ENCODE data around the gene DAPK2. TPM values are rescaled to one million over a fixed set of nuclear protein-coding genes. Genes with fewer than 3 reads are reported as not detected.

The DAPK2 gene
- polyA plus RNA-seq, 1 of the 3 experiments (the other 2 are of a cell fraction), result 1.4 TPM

DNA sequence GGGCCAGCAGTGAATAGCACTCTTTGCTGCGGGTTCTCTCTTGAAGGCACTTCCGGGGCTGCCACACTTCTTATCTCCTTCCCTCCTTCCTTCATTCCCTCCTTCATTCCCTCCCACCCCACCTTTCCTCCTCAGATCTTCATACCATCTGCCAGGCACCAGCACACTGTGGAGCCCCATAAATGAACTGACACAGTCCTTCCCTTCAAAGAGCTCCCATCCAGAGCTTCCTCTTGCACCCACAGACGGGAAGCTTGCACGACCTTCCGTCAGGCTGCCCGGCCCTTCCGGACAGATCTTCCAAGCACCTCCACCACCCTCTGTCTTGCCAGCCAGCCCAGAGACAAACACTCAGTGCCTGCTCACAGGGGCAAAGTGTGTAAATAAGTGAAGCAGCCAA lies 147.1 kb downstream of the DAPK2 start:
- H3F3A ChIP-seq (replicated peaks; ENCODE audit: insufficient read depth), result peaks cover 3% of the 10 kb centered on the region
- H3K4me2 ChIP-seq, result no peak overlapping the region
- POLR2A ChIA-PET, result no interaction called here
- no peaks in the 10 kb centered on the region for H3K27me3 ChIP-seq (ENCODE audit: insufficient read depth)
- CTCF ChIA-PET, result interaction anchor here (1.5 to 1.9 kb wide), 4 partner anchors 9 to 290 kb away, joined by 3 to 8 read pairs (median 4); no protein-coding TSS in a partner anchor
- no peaks in the 10 kb centered on the region for H4K20me1 ChIP-seq (ENCODE audit: insufficient read depth)
- no peaks in the 10 kb centered on the region for H3K9me2 ChIP-seq
- 96% methylated on average over 7 of the region's 7 CpGs for WGBS (ENCODE audit: low lambda C conversion rate)
- H3K4me1 ChIP-seq (ENCODE audit: control insufficient read depth in 1 of 2, insufficient read depth in 2 of 2, low read depth in 1 of 2, low read length in 1 of 2), result no peaks in the 10 kb centered on the region; a peak in 1 of 4 replicates
- no peak overlapping the region for H2AFZ ChIP-seq (ENCODE audit: low read depth)
- no peaks in the 10 kb centered on the region for H3K36me3 ChIP-seq (replicated peaks in 1 of 2; ENCODE audit: control insufficient read depth in 1 of 2, insufficient read depth in 2 of 2, low read length in 1 of 2)
- H3K27ac ChIP-seq (ENCODE audit: low read depth in 2 of 2, low read length in 1 of 2), result no peak overlapping the region
- TF ChIP-seq SIN3A (IDR thresholded peaks at IDR 0.05; ENCODE audit: borderline replicate concordance, low read depth, low read length) (no peak), TCF12 (IDR thresholded peaks at IDR 0.05) (no peak), EP300 (IDR thresholded peaks at IDR 0.05; ENCODE audit: borderline replicate concordance in 1 of 2, low read depth in 1 of 2, low read length in 1 of 2) (no peak), GABPA (IDR thresholded peaks at IDR 0.05; ENCODE audit: low read depth) (no peak), NFIC (IDR thresholded peaks at IDR 0.05; ENCODE audit: borderline replicate concordance) (no peak), TAF1 (IDR thresholded peaks at IDR 0.05; ENCODE audit: borderline replicate concordance, low read depth, low read length) (no peak), MEF2A (IDR thresholded peaks at IDR 0.05; ENCODE audit: borderline replicate concordance, low read depth) (no peak), RCOR1 (IDR thresholded peaks at IDR 0.05; ENCODE audit: low read length) (no peak), FOSL2 (IDR thresholded peaks at IDR 0.05; ENCODE audit: borderline replicate concordance, low read depth) (no peak)
- TF ChIP-seq, protein P1, sequence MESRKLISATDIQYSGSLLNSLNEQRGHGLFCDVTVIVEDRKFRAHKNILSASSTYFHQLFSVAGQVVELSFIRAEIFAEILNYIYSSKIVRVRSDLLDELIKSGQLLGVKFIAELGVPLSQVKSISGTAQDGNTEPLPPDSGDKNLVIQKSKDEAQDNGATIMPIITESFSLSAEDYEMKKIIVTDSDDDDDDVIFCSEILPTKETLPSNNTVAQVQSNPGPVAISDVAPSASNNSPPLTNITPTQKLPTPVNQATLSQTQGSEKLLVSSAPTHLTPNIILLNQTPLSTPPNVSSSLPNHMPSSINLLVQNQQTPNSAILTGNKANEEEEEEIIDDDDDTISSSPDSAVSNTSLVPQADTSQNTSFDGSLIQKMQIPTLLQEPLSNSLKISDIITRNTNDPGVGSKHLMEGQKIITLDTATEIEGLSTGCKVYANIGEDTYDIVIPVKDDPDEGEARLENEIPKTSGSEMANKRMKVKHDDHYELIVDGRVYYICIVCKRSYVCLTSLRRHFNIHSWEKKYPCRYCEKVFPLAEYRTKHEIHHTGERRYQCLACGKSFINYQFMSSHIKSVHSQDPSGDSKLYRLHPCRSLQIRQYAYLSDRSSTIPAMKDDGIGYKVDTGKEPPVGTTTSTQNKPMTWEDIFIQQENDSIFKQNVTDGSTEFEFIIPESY (IDR thresholded peaks at IDR 0.05; ENCODE audit: borderline replicate concordance, low read depth), result no peak
- TF ChIP-seq, protein P2, sequence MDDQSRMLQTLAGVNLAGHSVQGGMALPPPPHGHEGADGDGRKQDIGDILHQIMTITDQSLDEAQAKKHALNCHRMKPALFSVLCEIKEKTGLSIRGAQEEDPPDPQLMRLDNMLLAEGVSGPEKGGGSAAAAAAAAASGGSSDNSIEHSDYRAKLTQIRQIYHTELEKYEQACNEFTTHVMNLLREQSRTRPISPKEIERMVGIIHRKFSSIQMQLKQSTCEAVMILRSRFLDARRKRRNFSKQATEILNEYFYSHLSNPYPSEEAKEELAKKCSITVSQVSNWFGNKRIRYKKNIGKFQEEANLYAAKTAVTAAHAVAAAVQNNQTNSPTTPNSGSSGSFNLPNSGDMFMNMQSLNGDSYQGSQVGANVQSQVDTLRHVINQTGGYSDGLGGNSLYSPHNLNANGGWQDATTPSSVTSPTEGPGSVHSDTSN (IDR thresholded peaks at IDR 0.05), result no peak
- TF ChIP-seq, protein P3, sequence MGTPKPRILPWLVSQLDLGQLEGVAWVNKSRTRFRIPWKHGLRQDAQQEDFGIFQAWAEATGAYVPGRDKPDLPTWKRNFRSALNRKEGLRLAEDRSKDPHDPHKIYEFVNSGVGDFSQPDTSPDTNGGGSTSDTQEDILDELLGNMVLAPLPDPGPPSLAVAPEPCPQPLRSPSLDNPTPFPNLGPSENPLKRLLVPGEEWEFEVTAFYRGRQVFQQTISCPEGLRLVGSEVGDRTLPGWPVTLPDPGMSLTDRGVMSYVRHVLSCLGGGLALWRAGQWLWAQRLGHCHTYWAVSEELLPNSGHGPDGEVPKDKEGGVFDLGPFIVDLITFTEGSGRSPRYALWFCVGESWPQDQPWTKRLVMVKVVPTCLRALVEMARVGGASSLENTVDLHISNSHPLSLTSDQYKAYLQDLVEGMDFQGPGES (IDR thresholded peaks at IDR 0.05; ENCODE audit: low read depth, low read length), result no peak
- H3K9me3 ChIP-seq, result no peaks in the 10 kb centered on the region
- no peaks in the 10 kb centered on the region for H3K79me2 ChIP-seq (ENCODE audit: insufficient read depth)
- no peak for DNase-seq
- H3K9ac ChIP-seq, result no peak overlapping the region
- H3K4me3 ChIP-seq (ENCODE audit: low read depth in 2 of 2, low read length in 1 of 2), result no peak overlapping the region

Data from SK-N-SH (cell line).